H54 (cell line): ENCODE results near the gene TYMP.
A peak's percentile ranks its signal among the peaks of the same experiment; 100 is the strongest.

Experiments
- DNase-seq: peaks from one replicate; pipeline ENCODE4 v3.0.0; 2011; ENCODE audit warnings: low spot score, mixed read lengths; ENCODE audit not compliant: insufficient read length
- FAIRE-seq: peaks from 3 replicates; lab custom pipeline; 2011; peaks lifted over from hg19 to GRCh38; lab: Jason Lieb, UNC
- POLR2A ChIP-seq: IDR thresholded peaks from 2 replicates; pipeline ENCODE4 v1.6.1; 2011; ENCODE audit warnings: low read depth, mild to moderate bottlenecking, low read length

TYMP gene

GRCh38 chr22:50519151-50519550 lies 10.7 kb downstream of the TYMP start:
- no peak for TF ChIP-seq POLR2A
- FAIRE-seq (no peak), DNase-seq (no peak)

- FAIRE-seq (no peak), DNase-seq (no peak)
- TF ChIP-seq POLR2A, result no peak
Measured at GRCh38 chr22:50518606-50519005, 11.2 kb downstream of the TYMP start.

DNA sequence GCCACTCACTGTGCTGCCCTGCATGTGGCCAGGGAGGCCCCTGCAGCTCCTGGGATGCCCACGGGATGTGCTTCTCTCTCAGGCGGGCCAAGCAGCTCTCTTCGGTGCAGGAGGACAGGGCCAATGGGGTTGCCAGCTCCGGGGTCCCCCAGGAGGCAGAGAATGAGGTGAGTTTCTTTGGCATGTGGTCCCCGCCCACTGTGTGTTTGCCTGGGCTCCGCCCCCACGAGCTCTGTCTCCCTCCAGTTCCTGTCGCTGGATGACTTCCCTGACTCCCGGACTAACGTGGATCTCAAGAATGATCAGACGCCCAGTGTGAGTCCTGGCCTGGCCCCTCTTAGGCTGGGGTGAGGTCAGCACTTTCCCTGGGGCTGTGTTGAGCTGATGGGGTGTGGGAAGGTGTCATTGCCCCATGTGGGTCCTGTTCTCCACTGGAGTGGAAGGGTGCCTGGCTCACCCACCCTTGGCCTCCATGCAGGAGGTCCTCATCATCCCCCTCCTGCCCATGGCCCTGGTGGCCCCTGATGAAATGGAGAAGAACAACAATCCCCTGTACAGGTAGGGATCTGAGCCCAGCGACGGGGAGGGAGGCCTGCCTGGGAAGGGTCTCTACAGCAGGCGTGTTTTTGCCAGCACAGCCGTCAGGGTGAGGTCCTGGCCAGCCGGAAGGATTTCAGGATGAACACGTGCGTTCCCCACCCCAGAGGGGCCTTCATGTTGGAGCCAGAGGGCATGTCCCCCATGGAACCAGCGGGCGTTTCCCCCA lies 12.1 kb downstream of the TYMP start:
- FAIRE-seq (no peak), DNase-seq (no peak)
- TF ChIP-seq POLR2A, result no peak

DNA sequence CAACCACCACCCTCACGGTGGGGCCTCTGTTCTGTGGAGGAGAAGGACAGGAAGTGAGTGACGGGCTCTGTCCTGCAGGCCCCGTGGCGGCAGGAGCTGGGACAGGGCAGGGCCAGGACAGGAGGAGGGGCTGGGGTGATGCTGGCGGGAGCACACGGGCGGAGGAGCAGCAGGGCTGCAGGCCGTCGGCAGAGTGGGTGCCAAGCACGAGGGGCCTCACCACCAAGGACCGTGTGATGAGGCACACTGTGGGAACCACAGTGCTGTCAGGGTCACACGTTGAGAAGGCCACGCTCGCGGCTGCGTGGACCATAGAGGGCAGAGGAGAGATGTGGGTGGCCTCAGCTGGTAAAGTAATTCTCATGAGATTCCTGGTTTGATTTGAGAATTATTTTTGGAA lies 12.9 kb downstream of the TYMP start:
- DNase-seq (no peak), FAIRE-seq (no peak)
- no peak for TF ChIP-seq POLR2A

GRCh38 chr22:50516068-50516467 lies 13.7 kb downstream of the TYMP start:
- no peak for TF ChIP-seq POLR2A
- no peak for FAIRE-seq
- no peak for DNase-seq

DNA sequence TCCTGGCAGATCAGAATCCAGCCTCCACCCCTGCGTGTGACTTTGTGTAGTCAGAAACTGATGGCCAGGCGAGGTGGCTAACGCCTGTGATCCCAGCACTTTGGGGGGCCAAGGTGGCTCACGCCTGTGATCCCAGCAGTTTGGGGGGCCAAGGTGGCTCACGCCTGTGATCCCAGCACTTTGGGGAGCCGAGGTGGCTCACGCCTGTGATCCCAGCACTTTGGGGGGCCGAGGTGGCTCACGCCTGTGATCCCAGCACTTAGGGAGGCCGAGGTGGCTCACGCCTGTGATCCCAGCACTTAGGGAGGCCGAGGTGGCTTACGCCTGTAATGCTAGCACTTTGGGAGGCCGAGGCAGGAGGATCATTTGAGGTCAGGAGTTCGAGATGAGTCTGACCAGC lies 16.6 kb downstream of the TYMP start:
- no peak for TF ChIP-seq POLR2A
- DNase-seq (no peak), FAIRE-seq (no peak)

DNA sequence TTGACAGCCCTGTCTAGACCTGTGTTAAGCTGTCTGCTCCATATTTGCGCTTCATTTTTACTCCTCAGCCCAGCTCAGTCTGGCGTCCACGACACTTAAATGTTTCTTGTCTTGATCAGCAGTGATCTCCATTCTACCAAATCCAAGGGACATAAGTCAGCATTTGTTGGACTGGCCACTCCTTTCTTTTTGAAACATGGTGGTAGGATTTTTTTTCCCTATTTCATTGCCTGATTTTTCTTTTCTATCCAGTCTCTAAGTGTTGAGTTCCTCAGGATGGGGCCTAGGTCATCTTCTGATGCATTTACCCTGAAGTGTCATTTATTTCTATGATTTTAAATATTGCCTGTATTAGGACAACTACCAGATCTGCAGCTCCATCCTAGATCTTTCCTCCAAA lies 20.9 kb downstream of the TYMP start:
- no peak for TF ChIP-seq POLR2A
- no peak for FAIRE-seq
- DNase-seq, result no peak

DNA sequence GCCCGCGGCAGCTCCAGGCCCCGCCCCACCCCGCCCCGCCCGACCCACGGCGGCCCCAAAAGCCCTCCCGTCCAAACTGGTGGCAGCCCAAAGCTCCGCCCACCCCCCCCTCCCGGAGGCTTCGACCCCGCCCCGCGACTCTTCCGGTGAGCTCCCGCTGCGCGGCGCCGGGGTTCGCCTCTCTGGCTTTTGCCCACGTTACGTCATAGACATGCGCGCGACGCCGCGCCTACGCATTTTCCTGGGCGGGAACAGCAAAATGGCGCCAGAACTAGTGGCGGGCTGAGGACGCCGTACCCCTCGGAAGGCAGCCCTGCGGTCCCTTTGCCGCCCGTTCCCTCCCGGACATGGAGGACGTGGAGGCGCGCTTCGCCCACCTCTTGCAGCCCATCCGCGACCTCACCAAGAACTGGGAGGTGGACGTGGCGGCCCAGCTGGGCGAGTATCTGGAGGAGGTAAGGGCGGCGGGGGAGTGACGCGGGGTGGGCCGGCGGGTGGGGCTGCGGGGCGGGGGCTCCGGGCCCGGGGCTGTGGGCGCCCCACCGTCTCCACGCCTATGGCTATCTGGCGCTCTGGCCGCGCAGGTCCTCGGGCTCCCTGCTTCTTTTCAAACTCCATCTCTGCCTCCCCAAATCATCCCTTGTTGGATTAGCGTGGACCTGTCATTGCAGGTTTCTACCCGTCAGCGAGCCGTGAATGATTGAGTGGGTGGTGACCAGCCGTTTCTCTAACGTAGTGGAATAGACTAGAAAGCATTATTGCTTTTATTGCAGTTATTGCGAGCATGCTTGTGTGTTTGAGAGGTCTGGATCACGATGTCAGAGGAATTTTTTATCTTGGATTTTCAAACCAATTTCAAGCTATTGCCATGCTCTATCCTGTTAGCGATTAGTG lies 21.6 kb downstream of the TYMP start, which contains the start of gene NCAPH2:
NCAPH2 (plus strand) TSS at position 234 of the 894 bp plus-strand sequence; CDS start at position 348, 114 bp downstream.
- FAIRE-seq (no peak), DNase-seq (peak; percentile 90)
- TF ChIP-seq POLR2A, result peak; percentile 66

- no peak for FAIRE-seq
- peak; percentile 66 for DNase-seq
Measured at GRCh38 chr22:50507421-50507990, 22.3 kb downstream of the TYMP start, which contains the start of gene LMF2. Gene LMF2 (minus strand): TSS chr22:50507702. CDS start chr22:50507675, 27 bp downstream.

GRCh38 chr22:50506611-50507420 lies 23.0 kb downstream of the TYMP start:
- FAIRE-seq (no peak), DNase-seq (no peak)
- TF ChIP-seq POLR2A, result no peak

More at GRCh38 chr22:50507421-50507990, 22.3 kb downstream of the TYMP start, which contains the start of gene LMF2:
- TF ChIP-seq POLR2A, result peak; percentile 71

DNA sequence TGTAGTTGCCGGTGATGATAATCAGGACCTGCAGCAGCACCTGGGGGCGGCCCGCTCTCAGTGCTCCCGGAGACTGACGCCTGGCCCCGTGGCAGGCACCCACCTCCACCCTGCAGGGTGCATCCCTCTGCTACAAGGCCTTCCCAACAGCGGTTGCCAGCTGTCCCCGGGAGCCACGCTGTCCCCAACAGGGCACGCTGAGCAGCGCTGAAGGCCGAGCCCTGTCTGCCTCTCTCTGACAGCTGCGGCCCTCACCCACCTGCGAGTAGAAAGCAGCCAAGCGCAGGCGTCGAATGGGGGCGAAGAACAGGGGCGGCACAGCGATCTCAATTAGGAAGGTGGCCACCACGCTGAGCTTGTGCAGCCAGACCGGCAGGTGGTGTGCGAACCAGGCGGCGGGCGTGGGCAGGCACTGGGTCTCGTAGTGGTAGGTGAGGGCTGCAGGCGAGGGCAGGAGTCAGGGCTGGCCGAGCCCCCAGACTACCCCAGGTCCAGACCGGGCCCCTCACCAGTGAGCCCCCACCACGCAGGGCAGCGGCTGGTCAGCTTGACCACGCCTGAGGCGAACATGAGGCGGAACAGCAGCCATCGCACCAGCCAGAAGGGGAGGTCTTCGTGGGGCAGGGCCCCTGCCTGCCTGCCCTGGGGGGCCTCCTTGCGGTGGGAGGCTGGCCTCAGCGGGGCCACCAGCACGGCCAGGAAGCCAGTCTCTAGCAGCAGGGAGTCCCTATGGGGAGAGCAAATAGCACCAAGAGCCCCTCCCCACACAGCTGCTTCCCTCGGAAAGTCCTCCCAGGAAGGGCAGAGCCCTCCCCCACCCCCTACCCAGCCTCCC lies 23.8 kb downstream of the TYMP start:
- FAIRE-seq (no peak), DNase-seq (no peak)
- TF ChIP-seq POLR2A, result no peak

DNA sequence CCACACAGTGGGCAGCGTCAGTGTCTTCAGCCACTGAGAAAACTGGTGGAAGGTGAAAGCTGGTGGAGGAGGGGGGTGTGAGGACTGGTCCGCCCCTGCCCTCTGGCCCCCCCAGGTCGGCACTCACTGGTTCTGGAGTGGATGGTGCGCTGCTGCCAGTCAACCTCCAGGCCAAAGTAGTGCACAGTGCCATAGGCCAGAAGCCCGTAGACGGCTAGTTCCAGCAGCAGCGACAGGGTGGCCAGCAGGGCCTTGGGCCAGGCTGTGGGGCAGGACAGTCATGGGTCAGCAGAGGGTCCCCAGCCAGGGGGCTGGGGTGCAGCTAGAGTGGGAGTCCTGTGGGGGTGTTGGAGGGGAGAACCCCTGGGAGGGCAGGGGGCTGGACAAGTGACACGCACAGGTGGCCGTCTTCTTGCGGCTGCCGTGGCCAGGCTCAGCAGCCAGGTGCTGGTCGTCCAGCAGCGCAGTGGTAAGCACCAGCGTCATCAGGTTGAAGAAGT lies 24.5 kb downstream of the TYMP start:
- DNase-seq (no peak), FAIRE-seq (no peak)
- no peak for TF ChIP-seq POLR2A
